Pancreas (tissue), 10 donors: ENCODE results near the gene PPM1M. TPM values are rescaled to one million over a fixed set of nuclear protein-coding genes. Genes with fewer than 3 reads are reported as not detected.
A peak's percentile ranks its signal among the peaks of the same experiment; 100 is the strongest.

Source experiments
- ATAC-seq, 4 donors: fragments of 200-7000 bp; cut with Tn5 transposase; one replicate each; pipeline versions ENCODE4 v1.8.0 to v1.9.1; 2020; ENCODE audit warnings: mild to moderate bottlenecking in 4 of 4, moderate library complexity in 4 of 4
- DNase-seq, 6 donors: peaks; one replicate each; pipeline ENCODE4 v3.0.0-alpha.2; 2020
- FAIRE-seq: peaks from 2 replicates; lab custom pipeline; 2012; peaks lifted over from hg19 to GRCh38; lab: Jason Lieb, UNC
- H3K27ac ChIP-seq, 4 donors: fragments of 200-600 bp; sonication (generic); 1 replicate in 3 of 4; 2 replicates in 1 of 4; pipeline versions ENCODE4 v1.5.0 to v1.8.0; 2020
- H3K27me3 ChIP-seq, 4 donors: fragments of 200-600 bp; one replicate each; pipeline ENCODE4 v1.8.0; 2021
- H3K36me3 ChIP-seq, 3 donors: fragments of 200-600 bp; sonication (generic) in 1 of 3; one replicate each; pipeline versions ENCODE4 v1.5.0 to v1.8.0; 2020 to 2021
- H3K4me1 ChIP-seq, 3 donors: fragments of 200-600 bp; one replicate each; pipeline ENCODE4 v1.8.0; 2021
- H3K4me3 ChIP-seq, 4 donors: fragments of 200-600 bp; sonication (generic) in 2 of 4; one replicate each; pipeline versions ENCODE4 v1.5.0 to v1.8.0; 2020 to 2021
- H3K9me3 ChIP-seq, 4 donors: fragments of 200-600 bp; one replicate each; pipeline ENCODE4 v1.8.0; 2021
- CTCF ChIP-seq, 4 donors: fragments of 200-600 bp; sonication (generic) in 3 of 4; IDR thresholded peaks; one replicate each; pipeline versions ENCODE4 v1.5.0 to v1.8.0; 2021; ENCODE audit warnings: antibody characterized with exemption in 4 of 4
- WGBS, 2 donors: extraction: QIAGEN DNeasy Blood & Tissue Kit; methylation state at CpG; one replicate each; pipeline ENCODE4 v1.1.7; 2013; 5-methylcytosine and 5-hydroxymethylcytosine counted together
- intact Hi-C, 3 donors: fragments of 100-400 bp; cut with DNase I; formaldehyde crosslinking; loops; one replicate each; pipeline versions ENCODE4 v1.11.1 to v1.14.2; 2022
- polyA plus RNA-seq, 2 donors: library from polyadenylated mRNA; stranded (reverse); fragments of 200-250 nt; gene quantifications; one replicate each; pipeline ENCODE4 v1.2.3, GENCODE V29; 2013
- total RNA-seq, 6 donors: library from RNA; stranded (reverse); fragmentation: NEBNext Ultra II Directional in 4 of 6; extraction: Animal tissue kit (Norgen Biotek cat#: 25700) in 4 of 6; gene quantifications; one replicate each; pipeline versions ENCODE4 v1.2.1 to v1.2.4, GENCODE V29; 2021 to 2023
- donor health status: healthy with polysubstance abuse.
- donor health status: DM: no; HTN: no; CAD: no; lungs with moderate emphysema.
- donor health status: DM: no; HTN: no; CAD: no.
- donor health status: control.
- donor health status: control.
- donor health status: Bipolar disorder and iron deficiency.
- donor health status: DM: yes; HTN: yes; CAD: no.
- donor health status: DM: no; HTN: no; CAD: no.
- donor health status: DM: no; HTN: no; CAD: no.
- donor health status: DM: yes; HTN: yes; CAD: no.

The PPM1M gene
- total and polyA plus RNA-seq, 8 donors: 4.0 to 15.2 (median 7.7) TPM

GRCh38 chr3:52210037-52210436 lies 35.5 kb upstream of the PPM1M start:
- no peaks in the 10 kb centered on the region for H3K9me3 ChIP-seq
- DNase-seq (no peak), ATAC-seq (no peak), FAIRE-seq (no peak)
- H3K4me1 ChIP-seq: no peaks in the 10 kb centered on the region
- TF ChIP-seq CTCF (IDR thresholded peaks at IDR 0.05): no peak
- no peak overlapping the region for H3K4me3 ChIP-seq
- intact Hi-C loops: no loop called here
- peaks cover 0 to 87% (median 38%) of the 10 kb centered on the region in 3 donors for H3K36me3 ChIP-seq
- H3K27me3 ChIP-seq: no peaks in the 10 kb centered on the region
- H3K27ac ChIP-seq: no peak overlapping the region

GRCh38 chr3:52210550-52211046 lies 35.0 kb upstream of the PPM1M start:
- FAIRE-seq: no peak
- intact Hi-C loops: no loop called here
- peaks cover 0 to 83% (median 33%) of the 10 kb centered on the region in 3 donors for H3K36me3 ChIP-seq
- ATAC-seq: peak in 3 of 4 donors; percentile 48 to 66 (median 48)
- WGBS, 2 donors: 72 to 74% methylated on average over 6 of the region's 6 CpGs
- H3K27me3 ChIP-seq: no peaks in the 10 kb centered on the region
- TF ChIP-seq CTCF (IDR thresholded peaks at IDR 0.05): no peak
- DNase-seq: no peak
- no peak overlapping the region for H3K27ac ChIP-seq
- H3K4me1 ChIP-seq: no peaks in the 10 kb centered on the region
- H3K4me3 ChIP-seq: no peak overlapping the region
- no peaks in the 10 kb centered on the region for H3K9me3 ChIP-seq

DNA sequence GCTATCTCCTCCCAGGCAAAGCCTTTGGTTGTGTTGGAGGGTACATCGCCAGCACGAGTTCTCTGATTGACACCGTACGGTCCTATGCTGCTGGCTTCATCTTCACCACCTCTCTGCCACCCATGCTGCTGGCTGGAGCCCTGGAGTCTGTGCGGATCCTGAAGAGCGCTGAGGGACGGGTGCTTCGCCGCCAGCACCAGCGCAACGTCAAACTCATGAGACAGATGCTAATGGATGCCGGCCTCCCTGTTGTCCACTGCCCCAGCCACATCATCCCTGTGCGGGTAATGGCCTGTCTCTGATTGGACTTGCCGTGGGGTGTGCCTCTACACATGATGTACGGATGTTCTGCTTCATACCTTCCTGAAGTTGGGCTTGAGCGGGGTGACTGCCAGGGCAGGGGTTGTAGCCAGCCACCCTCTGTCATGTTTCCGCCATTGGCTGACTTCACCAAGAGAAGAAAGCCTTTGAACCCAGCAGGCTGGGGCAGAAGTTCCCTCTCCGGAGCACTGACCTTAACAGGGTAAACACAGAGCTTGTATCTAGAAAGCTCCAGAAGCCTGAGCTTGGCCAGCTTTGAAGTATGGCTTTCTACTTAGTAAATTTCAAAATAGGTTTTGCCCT lies 34.2 kb upstream of the PPM1M start:
- H3K27ac ChIP-seq: no peak overlapping the region
- H3K9me3 ChIP-seq: no peaks in the 10 kb centered on the region
- no peak overlapping the region for H3K4me3 ChIP-seq
- H3K4me1 ChIP-seq: peaks cover 2 to 4% (median 3%) of the 10 kb centered on the region in 3 donors
- WGBS, 2 donors: 93 to 94% methylated on average over 18 of the region's 18 CpGs
- FAIRE-seq: no peak
- ATAC-seq: no peak
- no peak for DNase-seq
- intact Hi-C loops: no loop called here
- no peaks in the 10 kb centered on the region for H3K27me3 ChIP-seq
- no peak for TF ChIP-seq CTCF (IDR thresholded peaks at IDR 0.05)
- peaks cover 0 to 75% (median 33%) of the 10 kb centered on the region in 3 donors for H3K36me3 ChIP-seq

DNA sequence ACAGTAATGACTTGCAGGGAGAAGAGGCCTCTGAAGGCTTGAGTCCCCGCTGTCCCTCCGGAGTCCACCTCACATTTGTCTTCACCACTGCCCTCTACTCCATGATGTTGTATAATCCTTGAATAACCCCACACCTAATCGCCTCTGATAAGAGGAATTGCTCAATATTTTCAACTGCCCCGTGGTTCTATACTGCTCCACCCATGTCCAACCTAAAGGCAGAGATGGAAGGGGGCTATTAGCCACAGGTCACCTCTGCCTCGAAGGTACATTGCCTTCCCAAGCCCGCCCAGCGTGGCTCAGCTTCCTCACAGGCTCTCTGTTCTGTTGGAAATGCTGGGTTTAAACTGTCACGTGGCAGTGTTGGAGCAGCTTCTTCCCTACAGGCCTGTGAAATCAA lies 32.6 kb upstream of the PPM1M start:
- H3K4me3 ChIP-seq: no peak overlapping the region
- H3K4me1 ChIP-seq: peaks cover 13 to 16% (median 15%) of the 10 kb centered on the region in 3 donors
- ATAC-seq: no peak
- no peak for FAIRE-seq
- H3K9me3 ChIP-seq: no peaks in the 10 kb centered on the region
- no peak overlapping the region for H3K27ac ChIP-seq
- intact Hi-C loops: no loop called here
- 65 to 70% methylated on average over 8 of the region's 8 CpGs for WGBS, 2 donors
- DNase-seq: no peak
- no peak for TF ChIP-seq CTCF (IDR thresholded peaks at IDR 0.05)
- no peaks in the 10 kb centered on the region for H3K27me3 ChIP-seq
- peaks cover 0 to 64% (median 31%) of the 10 kb centered on the region in 3 donors for H3K36me3 ChIP-seq

DNA sequence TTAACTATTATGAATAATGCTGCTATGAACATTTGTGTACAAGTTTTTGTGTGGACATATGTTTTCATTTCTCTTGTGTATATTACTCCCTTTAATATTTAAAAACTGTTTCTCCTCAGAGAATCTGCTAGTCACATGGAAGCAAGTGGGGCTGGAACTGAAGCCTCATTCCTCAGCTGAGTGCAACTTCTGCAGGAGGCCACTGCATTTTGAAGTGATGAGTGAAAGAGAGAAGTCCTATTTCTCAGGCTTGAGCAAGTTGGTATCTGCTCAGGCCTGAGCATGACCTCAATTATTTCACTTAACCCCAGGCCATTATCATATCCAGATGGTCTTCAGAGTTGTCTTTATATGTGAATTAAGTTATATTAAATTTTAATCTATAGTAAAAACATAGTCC lies 31.7 kb upstream of the PPM1M start:
- peaks cover 13 to 16% (median 15%) of the 10 kb centered on the region in 3 donors for H3K4me1 ChIP-seq

More for the DNA sequence above, 31.7 kb upstream of the PPM1M start:
- H3K9me3 ChIP-seq: no peaks in the 10 kb centered on the region
- H3K27me3 ChIP-seq: no peaks in the 10 kb centered on the region
- H3K36me3 ChIP-seq: peaks cover 0 to 55% (median 26%) of the 10 kb centered on the region in 3 donors
- no peak overlapping the region for H3K4me3 ChIP-seq
- TF ChIP-seq CTCF (IDR thresholded peaks at IDR 0.05): no peak
- no peak overlapping the region for H3K27ac ChIP-seq
- intact Hi-C loops: no loop called here
- DNase-seq (no peak), ATAC-seq (no peak), FAIRE-seq (no peak)
